ENCODE results near the gene MCC. TPM values are rescaled to one million over a fixed set of nuclear protein-coding genes. Genes with fewer than 3 reads are reported as not detected.

The MCC gene
- total and polyA plus RNA-seq, 2 donors (not counting 1 experiment from before 2014, with no cell fraction given) = 0.09 to 0.32 TPM

GRCh38 chr5:113098378-113098777 lies 389.9 kb downstream of the MCC start:
- no peaks in the 10 kb centered on the region for H3K4me1 ChIP-seq (ENCODE audit: control insufficient read depth in 2 of 2, insufficient read depth in 2 of 2, low read length in 2 of 2)
- no peaks in the 10 kb centered on the region for H3K27me3 Mint-ChIP-seq
- no CpG with 5 or more reads among the region's 3 CpGs for WGBS (ENCODE audit: insufficient coverage)
- H3K27ac Mint-ChIP-seq = no peak overlapping the region
- H3K4me3 ChIP-seq (ENCODE audit: control extremely low read depth in 1 of 5, extremely low read depth in 1 of 5, insufficient read depth in 1 of 5, low read depth in 2 of 5, low read length in 4 of 5) = no peak overlapping the region
- intact Hi-C loops (cut with micrococcal nuclease) = no loop called here
- no peak overlapping the region for H3K4me2 ChIP-seq (replicated peaks; ENCODE audit: low read depth, low read length, poor library complexity, severe bottlenecking)
- ChIA-PET POLR2A (no interaction called here), CTCF (no interaction called here)
- H2AFZ ChIP-seq (ENCODE audit: insufficient read depth, low read depth, low read length, poor library complexity, severe bottlenecking) = no peak overlapping the region
- no peaks in the 10 kb centered on the region for H3K9me3 ChIP-seq (ENCODE audit: control extremely low read depth in 1 of 3, control insufficient read depth in 2 of 3, insufficient read depth in 1 of 3, low read length in 2 of 3)
- no peak overlapping the region for H3K9ac ChIP-seq (ENCODE audit: low read length)
- no peaks in the 10 kb centered on the region for H4K20me1 ChIP-seq (ENCODE audit: control insufficient read depth, insufficient read depth, low read length, poor library complexity, severe bottlenecking)
- no peaks in the 10 kb centered on the region for H3K36me3 ChIP-seq (replicated peaks in 1 of 2; ENCODE audit: control extremely low read depth in 1 of 2, control insufficient read depth in 1 of 2, extremely low read depth in 1 of 2, insufficient read depth in 2 of 2, low read length in 1 of 2)
- H3K27ac ChIP-seq (ENCODE audit: low read length in 2 of 2) = no peak overlapping the region
- TF ChIP-seq, protein P1, sequence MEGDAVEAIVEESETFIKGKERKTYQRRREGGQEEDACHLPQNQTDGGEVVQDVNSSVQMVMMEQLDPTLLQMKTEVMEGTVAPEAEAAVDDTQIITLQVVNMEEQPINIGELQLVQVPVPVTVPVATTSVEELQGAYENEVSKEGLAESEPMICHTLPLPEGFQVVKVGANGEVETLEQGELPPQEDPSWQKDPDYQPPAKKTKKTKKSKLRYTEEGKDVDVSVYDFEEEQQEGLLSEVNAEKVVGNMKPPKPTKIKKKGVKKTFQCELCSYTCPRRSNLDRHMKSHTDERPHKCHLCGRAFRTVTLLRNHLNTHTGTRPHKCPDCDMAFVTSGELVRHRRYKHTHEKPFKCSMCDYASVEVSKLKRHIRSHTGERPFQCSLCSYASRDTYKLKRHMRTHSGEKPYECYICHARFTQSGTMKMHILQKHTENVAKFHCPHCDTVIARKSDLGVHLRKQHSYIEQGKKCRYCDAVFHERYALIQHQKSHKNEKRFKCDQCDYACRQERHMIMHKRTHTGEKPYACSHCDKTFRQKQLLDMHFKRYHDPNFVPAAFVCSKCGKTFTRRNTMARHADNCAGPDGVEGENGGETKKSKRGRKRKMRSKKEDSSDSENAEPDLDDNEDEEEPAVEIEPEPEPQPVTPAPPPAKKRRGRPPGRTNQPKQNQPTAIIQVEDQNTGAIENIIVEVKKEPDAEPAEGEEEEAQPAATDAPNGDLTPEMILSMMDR (IDR thresholded peaks at IDR 0.05) = no peak
- TF ChIP-seq EZH2 (IDR thresholded peaks at IDR 0.05; ENCODE audit: borderline replicate concordance, insufficient read depth, low read depth, low read length, poor library complexity, severe bottlenecking) = no peak
- ATAC-seq (ENCODE audit: low read depth) = no peak
- no peak overlapping the region for H3K4me3 Mint-ChIP-seq
- no peaks in the 10 kb centered on the region for H3K4me1 Mint-ChIP-seq
- no peaks in the 10 kb centered on the region for H3K9me3 Mint-ChIP-seq (ENCODE audit: insufficient read depth)
- no peaks in the 10 kb centered on the region for H3K79me2 ChIP-seq (ENCODE audit: control insufficient read depth, insufficient read depth, low read length)
- no peak for DNase-seq
- H3K27me3 ChIP-seq (replicated peaks in 1 of 4; ENCODE audit: control extremely low read depth in 1 of 4, control insufficient read depth in 3 of 4, insufficient read depth in 4 of 4, low read length in 3 of 4) = no peaks in the 10 kb centered on the region

DNA sequence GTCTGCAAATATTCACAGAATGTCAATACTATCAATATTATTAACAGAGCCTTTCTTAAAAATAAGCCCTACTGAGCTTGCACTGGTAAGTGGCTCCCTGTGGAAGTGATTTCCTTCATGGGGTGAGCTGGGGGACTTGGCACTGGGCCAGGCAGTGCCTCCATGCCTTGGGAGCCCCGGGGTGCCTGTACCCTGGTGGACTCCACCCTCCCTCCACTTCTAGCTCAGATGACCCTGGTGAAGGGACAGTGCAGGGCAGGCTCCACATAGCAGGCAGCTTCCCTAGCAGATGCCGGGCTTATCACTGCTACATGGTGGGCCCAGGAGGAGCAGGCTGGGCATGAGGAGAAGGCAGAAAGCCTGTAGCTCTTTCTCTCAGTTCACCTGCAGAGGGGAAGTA lies 392.4 kb downstream of the MCC start:
- no peaks in the 10 kb centered on the region for H4K20me1 ChIP-seq (ENCODE audit: control insufficient read depth, insufficient read depth, low read length, poor library complexity, severe bottlenecking)
- Mint-ChIP-seq H3K4me1 (no peaks in the 10 kb centered on the region), H3K27me3 (peaks cover 3% of the 10 kb centered on the region), H3K27ac (no peak overlapping the region), H3K9me3 (ENCODE audit: insufficient read depth) (no peaks in the 10 kb centered on the region), H3K4me3 (no peak overlapping the region)
- CTCF ChIA-PET = interaction anchor here (2.9 kb wide), 1 partner anchor 11 kb away, joined by 7 read pairs; no protein-coding TSS in a partner anchor
- H3K27me3 ChIP-seq (replicated peaks in 1 of 4; ENCODE audit: control extremely low read depth in 1 of 4, control insufficient read depth in 3 of 4, insufficient read depth in 4 of 4, low read length in 3 of 4) = peaks cover 0 to 2% (median 0%) of the 10 kb centered on the region in 4 experiments
- H2AFZ ChIP-seq (ENCODE audit: insufficient read depth, low read depth, low read length, poor library complexity, severe bottlenecking) = no peak overlapping the region
- no peak overlapping the region for H3K9ac ChIP-seq (ENCODE audit: low read length)
- POLR2A ChIA-PET = no interaction called here
- ATAC-seq (ENCODE audit: low read depth) (no peak), DNase-seq (no peak)
- TF ChIP-seq, protein P1 (IDR thresholded peaks at IDR 0.05) = no peak
- no peak for TF ChIP-seq EZH2 (IDR thresholded peaks at IDR 0.05; ENCODE audit: borderline replicate concordance, insufficient read depth, low read depth, low read length, poor library complexity, severe bottlenecking)
- H3K27ac ChIP-seq (ENCODE audit: low read length in 2 of 2) = no peak overlapping the region
- intact Hi-C loops (cut with micrococcal nuclease) = no loop called here
- 63% methylated on average over 1 of the region's 2 CpGs for whole genome bisulfite sequencing (ENCODE audit: insufficient coverage)
- H3K4me3 ChIP-seq (ENCODE audit: control extremely low read depth in 1 of 5, extremely low read depth in 1 of 5, insufficient read depth in 1 of 5, low read depth in 2 of 5, low read length in 4 of 5) = no peak overlapping the region
- no peaks in the 10 kb centered on the region for H3K36me3 ChIP-seq (replicated peaks in 1 of 2; ENCODE audit: control extremely low read depth in 1 of 2, control insufficient read depth in 1 of 2, extremely low read depth in 1 of 2, insufficient read depth in 2 of 2, low read length in 1 of 2)
- H3K9me3 ChIP-seq (ENCODE audit: control extremely low read depth in 1 of 3, control insufficient read depth in 2 of 3, insufficient read depth in 1 of 3, low read length in 2 of 3) = no peaks in the 10 kb centered on the region
- H3K4me2 ChIP-seq (replicated peaks; ENCODE audit: low read depth, low read length, poor library complexity, severe bottlenecking) = no peak overlapping the region
- no peaks in the 10 kb centered on the region for H3K79me2 ChIP-seq (ENCODE audit: control insufficient read depth, insufficient read depth, low read length)
- H3K4me1 ChIP-seq (ENCODE audit: control insufficient read depth in 2 of 2, insufficient read depth in 2 of 2, low read length in 2 of 2) = no peaks in the 10 kb centered on the region

Measured in B cell (primary cell).